ENCODE measurements around the gene UBE2L3.

DNA sequence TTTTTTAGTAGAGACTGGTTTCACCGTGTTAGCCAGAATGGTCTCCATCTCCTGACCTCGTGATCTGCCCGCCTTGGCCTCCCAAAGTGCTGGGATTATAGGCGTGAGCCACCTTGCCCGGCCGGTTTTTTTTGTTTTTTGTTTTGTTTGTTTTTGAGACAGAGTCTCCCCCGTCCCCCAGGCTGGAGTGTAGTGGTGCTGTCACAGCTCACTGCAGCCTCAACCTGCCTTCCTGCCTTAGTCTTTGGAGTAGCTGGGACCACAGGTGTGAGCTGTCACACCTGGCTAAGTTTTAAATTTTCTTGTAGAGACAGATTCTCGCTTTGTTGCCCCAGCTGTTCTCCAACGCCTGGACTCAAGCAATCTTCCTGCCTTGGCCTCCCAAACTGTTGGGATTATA lies 101.5 kb downstream of the UBE2L3 start:
- no peak for TF ChIP-seq JUNB (IDR thresholded peaks at IDR 0.05)
- no peak for TF ChIP-seq CTCF (IDR thresholded peaks at IDR 0.05)
- no peak for TF ChIP-seq HMGXB4 (CRISPR knock-in tag; IDR thresholded peaks at IDR 0.05; ENCODE audit: borderline replicate concordance)
- no peak for TF ChIP-seq POLR2A (IDR thresholded peaks at IDR 0.05; ENCODE audit: low read length)
- no peak for TF ChIP-seq NR3C1 (IDR thresholded peaks at IDR 0.05)
- TF ChIP-seq, protein P1, sequence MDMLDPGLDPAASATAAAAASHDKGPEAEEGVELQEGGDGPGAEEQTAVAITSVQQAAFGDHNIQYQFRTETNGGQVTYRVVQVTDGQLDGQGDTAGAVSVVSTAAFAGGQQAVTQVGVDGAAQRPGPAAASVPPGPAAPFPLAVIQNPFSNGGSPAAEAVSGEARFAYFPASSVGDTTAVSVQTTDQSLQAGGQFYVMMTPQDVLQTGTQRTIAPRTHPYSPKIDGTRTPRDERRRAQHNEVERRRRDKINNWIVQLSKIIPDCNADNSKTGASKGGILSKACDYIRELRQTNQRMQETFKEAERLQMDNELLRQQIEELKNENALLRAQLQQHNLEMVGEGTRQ (IDR thresholded peaks at IDR 0.05): no peak
- no peak for TF ChIP-seq FOXS1 (CRISPR knock-in tag; IDR thresholded peaks at IDR 0.05)

Measured in A549 (cell line).